HepG2 (cell line): ENCODE data around the gene SGMS1.
"Not testable (repeated sequence)": the region's sequence is repeated elsewhere in the genome, so short reads cannot be mapped to it uniquely, and the experiment has no call there.

ENCODE experiments used
- BHLHE40 ChIP-seq: IDR thresholded peaks from 2 replicates; pipeline ENCODE4 v1.6.1; 2011; ENCODE audit warnings: low read length, improper control_type of control experiment
- FLYWCH1 ChIP-seq: sonication (generic); formaldehyde crosslinking; IDR thresholded peaks from 2 replicates; pipeline ENCODE4 v1.8.1; 2023; ENCODE audit warnings: mild to moderate bottlenecking, missing genetic modification reagents
- POLR2A ChIP-seq, 2 experiments: IDR thresholded peaks; 2 replicates each; pipeline ENCODE4 v1.6.1; 2011; ENCODE audit warnings: low read depth in 2 of 2, low read length in 2 of 2, mild to moderate bottlenecking in 1 of 2, moderate library complexity in 1 of 2; ENCODE audit not compliant: insufficient read depth in 1 of 2

GRCh38 chr10:50484550-50484949 is 139.2 kb downstream of the SGMS1 start:
- not testable (repeated sequence) for TF ChIP-seq BHLHE40; FLYWCH1 (CRISPR knock-in tag); POLR2A (IDR thresholded peaks at IDR 0.05; ENCODE audit: insufficient read depth in 1 of 2, low read depth in 2 of 2, low read length in 2 of 2)
